GM23338 (cell line): ENCODE results near the gene VSIR. TPM values are rescaled to one million over a fixed set of nuclear protein-coding genes. Genes with fewer than 3 reads are reported as not detected.

Experiments
- ATAC-seq: fragments of 200-7000 bp; cut with Tn5 transposase; 3 replicates; pipeline ENCODE4 v1.9.1; 2020
- DNase-seq: peaks from one replicate; pipeline ENCODE4 v3.0.0-alpha.2; 2015; ENCODE audit warnings: low spot score
- H2AFZ ChIP-seq: fragments of 200-600 bp; sonication (generic); 2 replicates; pipeline ENCODE4 v1.8.0; 2016; ENCODE audit warnings: antibody characterized with exemption, mild to moderate bottlenecking, moderate library complexity
- H3F3A ChIP-seq: fragments of 200-600 bp; sonication (generic); replicated peaks from 2 replicates; pipeline ENCODE4 v1.8.0; 2017; ENCODE audit warnings: antibody characterized with exemption, mixed run types, low read depth
- H3K27ac ChIP-seq: fragments of 200-600 bp; sonication (generic); 2 replicates; pipeline ENCODE4 v1.6.1; 2016; ENCODE audit warnings: low read depth
- H3K27me3 ChIP-seq: fragments of 200-600 bp; sonication (generic); 2 replicates; pipeline ENCODE4 v1.8.0; 2016; ENCODE audit warnings: mild to moderate bottlenecking, mixed run types, moderate library complexity; ENCODE audit not compliant: insufficient read depth
- H3K36me3 ChIP-seq: fragments of 200-600 bp; sonication (generic); 2 replicates; pipeline ENCODE4 v1.8.0; 2016; ENCODE audit warnings: mild to moderate bottlenecking; ENCODE audit not compliant: insufficient read depth
- H3K4me1 ChIP-seq: fragments of 200-600 bp; sonication (generic); 2 replicates; pipeline ENCODE4 v1.8.0; 2016; ENCODE audit warnings: mild to moderate bottlenecking, moderate library complexity; ENCODE audit not compliant: insufficient read depth
- H3K4me2 ChIP-seq: fragments of 200-600 bp; sonication (generic); 2 replicates; pipeline ENCODE4 v1.7.1; 2017; ENCODE audit warnings: mixed run types
- H3K4me3 ChIP-seq: fragments of 200-600 bp; sonication (generic); 2 replicates; pipeline ENCODE4 v1.6.1; 2016; ENCODE audit warnings: mixed run types
- H3K79me2 ChIP-seq: fragments of 200-600 bp; sonication (generic); replicated peaks from 2 replicates; pipeline ENCODE4 v1.8.0; 2017; ENCODE audit warnings: mild to moderate bottlenecking; ENCODE audit not compliant: insufficient read depth
- H3K9me2 ChIP-seq: fragments of 200-600 bp; sonication (generic); 2 replicates; pipeline ENCODE4 v1.8.0; 2017; ENCODE audit not compliant: insufficient read depth
- H4K20me1 ChIP-seq: fragments of 200-600 bp; sonication (generic); replicated peaks from 2 replicates; pipeline ENCODE4 v1.8.0; 2017; ENCODE audit warnings: mild to moderate bottlenecking; ENCODE audit not compliant: insufficient read depth
- H3K27ac Mint-ChIP-seq: 2 replicates; pipeline ENCODE4 v1.8.0; 2020; ENCODE audit warnings: inconsistent platforms, mild to moderate bottlenecking, moderate library complexity, mixed read lengths
- H3K27me3 Mint-ChIP-seq: 3 replicates; pipeline ENCODE4 v1.8.0; 2022; ENCODE audit warnings: low read depth, mild to moderate bottlenecking, moderate library complexity, mixed read lengths, inconsistent platforms; ENCODE audit not compliant: insufficient read depth, poor library complexity
- H3K36me3 Mint-ChIP-seq: 3 replicates; pipeline ENCODE4 v1.8.0; 2021; ENCODE audit warnings: low read depth, mild to moderate bottlenecking, inconsistent platforms, moderate library complexity, mixed read lengths
- H3K4me1 Mint-ChIP-seq: 3 replicates; pipeline ENCODE4 v1.8.0; 2020; ENCODE audit warnings: mild to moderate bottlenecking, inconsistent platforms, mixed read lengths
- H3K4me3 Mint-ChIP-seq: 3 replicates; pipeline ENCODE4 v1.8.0; 2021; ENCODE audit warnings: moderate library complexity, mild to moderate bottlenecking, inconsistent platforms, mixed read lengths
- H3K9me3 Mint-ChIP-seq: 3 replicates; pipeline ENCODE4 v1.8.0; 2020; ENCODE audit warnings: moderate library complexity, mild to moderate bottlenecking, inconsistent platforms, mixed read lengths
- CTCF ChIP-seq, 2 experiments: fragments of 200-600 bp in 1 of 2; sonication (generic) in 1 of 2; conservative IDR thresholded peaks; 2 replicates each; pipeline versions ENCODE4 v1.5.1 to v1.6.1; 2016 to 2017; ENCODE audit warnings: antibody characterized with exemption in 2 of 2, low read depth in 2 of 2, mild to moderate bottlenecking in 2 of 2, moderate library complexity in 1 of 2
- EZH2 ChIP-seq: fragments of 200-600 bp; sonication (generic); IDR thresholded peaks from one replicate; pipeline ENCODE4 v1.8.0; 2017; ENCODE audit warnings: antibody characterized with exemption, mild to moderate bottlenecking, low read depth; ENCODE audit not compliant: unreplicated experiment
- EZH2phosphoT487 ChIP-seq: fragments of 200-600 bp; sonication (generic); IDR thresholded peaks from one replicate; pipeline ENCODE4 v1.8.1; 2018; ENCODE audit warnings: antibody characterized with exemption; ENCODE audit not compliant: unreplicated experiment
- NANOG ChIP-seq: IDR thresholded peaks from 2 replicates; pipeline ENCODE4 v1.6.1; 2016; ENCODE audit warnings: antibody characterized with exemption, borderline replicate concordance
- POLR2AphosphoS5 ChIP-seq: IDR thresholded peaks from 2 replicates; pipeline ENCODE4 v1.6.1; 2016; ENCODE audit warnings: antibody characterized with exemption, low read depth
- REST ChIP-seq: IDR thresholded peaks from one replicate; pipeline ENCODE4 v1.6.1; 2018; ENCODE audit warnings: antibody characterized with exemption; ENCODE audit not compliant: unreplicated experiment
- ZNF114 ChIP-seq: fragments of 250-450 bp; sonication (Bioruptor Pico); IDR thresholded peaks from 2 replicates; pipeline ENCODE4 v1.5.0; 2020; ENCODE audit warnings: mild to moderate bottlenecking, moderate library complexity
- polyA plus RNA-seq: library from polyadenylated mRNA; unstranded; fragments of >200 nt; fragmentation: Nextera tagmentation; extraction: Ambion mirVana; gene quantifications from 2 replicates; pipeline ENCODE4 v1.2.1, GENCODE V29; 2016
- total RNA-seq: library from RNA; depleted of rRNA; stranded (reverse); fragments of >200 nt; shearing (Covaris generic); gene quantifications from 2 replicates; pipeline ENCODE4 v1.2.3, GENCODE V29; 2014

The VSIR gene
- total and polyA plus RNA-seq, 2 experiments from 2014 or later = 0.10 to 0.74 TPM

- Histone ChIP-seq H3K4me1 (no peaks in the 10 kb centered on the region), H4K20me1 (no peaks in the 10 kb centered on the region), H3K4me2 (no peak overlapping the region), H2AFZ (no peak overlapping the region), H3K79me2 (no peaks in the 10 kb centered on the region), H3K27ac (no peak overlapping the region), H3K4me3 (no peak overlapping the region), H3K9me2 (no peaks in the 10 kb centered on the region), H3F3A (no peaks in the 10 kb centered on the region), H3K36me3 (no peaks in the 10 kb centered on the region), H3K27me3 (no peaks in the 10 kb centered on the region)
- Mint-ChIP-seq H3K36me3 (no peaks in the 10 kb centered on the region), H3K9me3 (no peaks in the 10 kb centered on the region), H3K27ac (no peak overlapping the region), H3K4me3 (no peak overlapping the region), H3K4me1 (peaks cover 6% of the 10 kb centered on the region), H3K27me3 (peaks cover 20% of the 10 kb centered on the region)
- TF ChIP-seq REST (no peak), EZH2 (no peak), NANOG (no peak), ZNF114 (CRISPR knock-in tag) (no peak), CTCF (conservative IDR thresholded peaks at IDR 0.05; ENCODE audit: low read depth in 2 of 2) (no peak)
- DNase-seq (no peak), ATAC-seq (no peak)
Observed at GRCh38 chr10:71726580-71727104, 46.7 kb downstream of the VSIR start.

- no peaks in the 10 kb centered on the region for H3K9me3 Mint-ChIP-seq
- no peak overlapping the region for H3K27ac Mint-ChIP-seq
Observed at GRCh38 chr10:71725998-71726579, 47.2 kb downstream of the VSIR start.

More at GRCh38 chr10:71725998-71726579, 47.2 kb downstream of the VSIR start:
- no peak overlapping the region for H3K4me2 ChIP-seq
- peak; percentile 78 for ATAC-seq
- H3K4me3 Mint-ChIP-seq = no peak overlapping the region
- H3K27ac ChIP-seq = no peak overlapping the region
- H3K36me3 ChIP-seq = no peaks in the 10 kb centered on the region
- H3K4me1 ChIP-seq = no peaks in the 10 kb centered on the region
- H3K36me3 Mint-ChIP-seq = no peaks in the 10 kb centered on the region
- H2AFZ ChIP-seq = no peak overlapping the region
- H3K9me2 ChIP-seq = no peaks in the 10 kb centered on the region
- H4K20me1 ChIP-seq = no peaks in the 10 kb centered on the region
- H3K27me3 Mint-ChIP-seq = peaks cover 22% of the 10 kb centered on the region
- peak; percentile 73 for DNase-seq
- H3K79me2 ChIP-seq = no peaks in the 10 kb centered on the region
- H3K4me1 Mint-ChIP-seq = peaks cover 6% of the 10 kb centered on the region
- no peaks in the 10 kb centered on the region for H3K27me3 ChIP-seq
- peak; percentile 54 to 58 for TF ChIP-seq CTCF (conservative IDR thresholded peaks at IDR 0.05; ENCODE audit: low read depth in 2 of 2)
- TF ChIP-seq EZH2phosphoT487 = no peak
- no peak for TF ChIP-seq POLR2AphosphoS5
- TF ChIP-seq NANOG = no peak
- no peaks in the 10 kb centered on the region for H3F3A ChIP-seq
- no peak overlapping the region for H3K4me3 ChIP-seq
